KBM-7 (cell line): ENCODE measurements around the gene OSBP2.

Experiments used
- DNase-seq: peaks from one replicate; pipeline ENCODE4 v3.0.0-alpha.2; 2015
- in situ Hi-C: fragments of 300-500 bp; cut with MboI; formaldehyde crosslinking; loops from 2 replicates; pipeline ENCODE4 v1.14.3; 2020; ENCODE audit warnings: low sequenced_read_pairs, low pct_unique_long_range_greater_than_20kb, mixed read lengths

OSBP2 gene

DNA sequence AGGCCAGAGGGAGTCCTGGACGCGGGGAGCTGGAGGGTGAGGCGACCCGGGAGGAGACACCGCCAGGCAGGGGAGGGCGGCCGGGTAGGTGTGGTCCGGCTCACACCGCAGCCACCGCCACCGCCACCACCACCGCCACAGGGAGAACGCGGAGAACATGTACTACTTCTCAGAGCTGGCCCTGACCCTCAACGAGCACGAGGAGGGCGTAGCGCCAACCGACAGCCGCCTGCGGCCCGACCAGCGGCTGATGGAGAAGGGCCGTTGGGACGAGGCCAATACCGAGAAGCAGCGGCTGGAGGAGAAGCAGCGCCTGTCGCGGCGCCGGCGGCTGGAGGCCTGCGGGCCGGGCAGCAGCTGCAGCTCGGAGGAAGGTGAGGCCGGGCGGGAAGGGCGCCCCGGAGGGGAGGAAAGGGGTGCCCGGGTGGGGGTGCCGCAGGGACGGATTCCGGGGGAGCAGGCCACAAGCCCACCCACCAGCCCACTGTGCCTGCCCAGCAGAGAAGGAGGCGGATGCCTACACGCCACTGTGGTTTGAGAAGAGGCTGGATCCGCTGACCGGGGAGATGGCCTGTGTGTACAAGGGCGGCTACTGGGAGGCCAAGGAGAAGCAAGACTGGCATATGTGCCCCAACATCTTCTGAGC lies 211.1 kb downstream of the OSBP2 start:
- in situ Hi-C loops = no loop called here
- no peak for DNase-seq

DNA sequence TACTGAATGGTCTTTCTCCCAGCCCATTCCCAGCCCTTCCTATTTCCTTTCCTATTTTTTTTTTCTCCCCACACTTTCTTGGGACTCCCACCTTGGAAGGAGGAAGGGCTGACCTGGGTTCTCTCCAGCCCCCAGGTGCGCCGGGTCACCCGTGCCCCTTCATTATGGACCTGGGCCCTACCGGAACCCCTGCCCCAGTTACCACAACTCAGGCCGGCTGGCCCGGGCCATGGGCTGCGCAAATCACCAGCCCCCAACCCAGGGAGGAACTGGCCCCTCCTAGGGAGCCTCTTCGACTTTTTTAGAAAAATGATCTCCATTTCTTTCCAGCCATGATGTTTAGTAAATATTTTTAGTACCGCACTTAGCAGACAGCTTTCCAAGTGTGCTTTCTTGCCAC lies 211.7 kb downstream of the OSBP2 start:
- in situ Hi-C loops = no loop called here
- no peak for DNase-seq

- in situ Hi-C loops = no loop called here
- DNase-seq = no peak
Measured at GRCh38 chr22:30906946-30907345, 212.3 kb downstream of the OSBP2 start.

- in situ Hi-C loops = no loop called here
Measured at GRCh38 chr22:30908051-30908461, 213.4 kb downstream of the OSBP2 start.

DNA sequence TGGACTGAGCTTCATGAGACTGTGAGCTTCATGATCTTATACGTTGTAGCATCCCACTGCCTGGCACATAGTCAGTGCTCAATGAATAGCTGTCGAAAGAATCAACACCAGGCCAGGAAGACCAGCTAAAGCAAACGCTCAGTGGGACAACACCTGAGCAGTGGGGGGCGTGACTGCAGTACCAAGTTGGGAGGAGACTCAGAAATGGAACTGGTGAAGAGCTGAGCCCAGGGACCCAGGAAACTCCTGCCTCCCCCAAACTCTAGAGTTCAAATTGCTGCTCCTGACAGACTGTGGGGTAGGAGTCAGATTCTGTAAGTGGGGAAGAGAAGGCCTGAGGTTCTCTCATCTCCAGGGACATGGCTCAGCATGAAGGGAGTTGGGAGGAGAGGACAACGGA lies 214.6 kb downstream of the OSBP2 start:
- in situ Hi-C loops = no loop called here
- DNase-seq = no peak

More at GRCh38 chr22:30908051-30908461, 213.4 kb downstream of the OSBP2 start:
- no peak for DNase-seq

- in situ Hi-C loops = no loop called here
- DNase-seq = no peak
Measured at GRCh38 chr22:30910358-30910757, 215.7 kb downstream of the OSBP2 start.

DNA sequence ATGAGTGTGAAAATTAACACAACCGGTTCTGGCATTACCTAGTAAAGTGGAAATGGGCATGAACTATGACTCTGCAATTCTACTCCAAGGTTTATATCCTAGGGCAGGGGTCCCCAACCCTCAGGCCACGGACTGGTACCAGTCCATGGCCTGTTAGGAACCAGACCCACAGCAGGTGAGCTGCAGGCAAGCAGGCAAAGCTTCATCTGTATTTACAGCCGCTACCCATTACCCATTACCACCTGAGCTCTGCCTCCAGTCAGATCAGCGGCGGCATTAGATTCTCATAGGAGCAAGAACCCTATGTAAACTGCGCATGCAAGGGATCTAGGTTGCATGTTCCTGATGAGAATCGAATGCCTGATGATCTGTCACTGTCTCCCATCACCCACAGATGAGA lies 224.1 kb downstream of the OSBP2 start:
- in situ Hi-C loops = no loop called here
- no peak for DNase-seq

GRCh38 chr22:30919973-30920372 lies 225.3 kb downstream of the OSBP2 start:
- in situ Hi-C loops = no loop called here
- no peak for DNase-seq

DNA sequence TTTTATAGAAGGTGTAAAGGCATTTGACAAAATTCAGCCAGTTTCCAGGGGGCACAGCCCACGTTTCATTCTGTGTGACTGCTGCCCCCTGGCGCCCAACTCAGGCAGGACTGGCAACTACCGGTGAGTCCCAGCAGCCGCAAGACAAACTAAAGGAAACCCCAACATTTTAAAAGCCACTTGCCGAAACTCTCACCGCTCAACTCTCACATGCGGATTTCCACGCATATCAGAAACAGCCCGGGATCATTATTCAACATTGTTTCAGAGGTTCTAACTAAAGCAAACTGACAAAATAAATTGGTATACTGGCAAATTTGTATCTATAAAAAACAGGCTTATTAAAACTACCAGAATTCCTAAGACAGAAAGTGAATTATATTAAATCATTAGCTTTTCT lies 225.7 kb downstream of the OSBP2 start:
- DNase-seq = peak; percentile 72
- in situ Hi-C loops = no loop called here

GRCh38 chr22:30921108-30921507 lies 226.4 kb downstream of the OSBP2 start:
- DNase-seq = no peak
- in situ Hi-C loops = no loop called here

DNA sequence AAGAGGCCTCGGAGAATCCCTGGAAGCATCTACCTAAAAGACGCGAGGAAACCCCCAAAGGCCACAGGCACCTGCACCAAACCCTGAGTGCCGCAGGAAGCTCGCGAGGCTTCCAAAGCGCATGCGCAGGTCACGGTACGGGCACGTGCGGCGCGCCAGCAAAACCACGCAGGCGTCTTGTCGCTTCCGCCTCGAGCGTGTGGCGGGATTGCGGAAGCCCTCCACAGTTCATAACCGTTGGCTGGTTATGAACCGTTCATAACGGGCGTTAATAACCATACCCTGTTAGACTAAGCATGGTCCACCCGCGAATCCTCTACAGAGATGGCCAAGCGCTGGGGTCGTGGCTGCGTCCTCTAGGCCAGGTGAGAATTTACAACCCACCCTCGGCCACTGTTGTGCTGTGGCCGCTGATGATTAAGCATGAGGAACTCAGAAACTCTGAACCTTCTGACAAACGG lies 227.5 kb downstream of the OSBP2 start:
- DNase-seq = no peak

GRCh38 chr22:30923168-30923900 lies 228.7 kb downstream of the OSBP2 start:
- in situ Hi-C loops = no loop called here

More for the DNA sequence above, 227.5 kb downstream of the OSBP2 start:
- in situ Hi-C loops = no loop called here

GRCh38 chr22:30925667-30926066 lies 231.0 kb downstream of the OSBP2 start:
- no peak for DNase-seq

More at GRCh38 chr22:30923168-30923900, 228.7 kb downstream of the OSBP2 start:
- no peak for DNase-seq

GRCh38 chr22:30926706-30927105 lies 232.0 kb downstream of the OSBP2 start:
- no peak for DNase-seq
- in situ Hi-C loops = no loop called here

More at GRCh38 chr22:30925667-30926066, 231.0 kb downstream of the OSBP2 start:
- in situ Hi-C loops = no loop called here

DNA sequence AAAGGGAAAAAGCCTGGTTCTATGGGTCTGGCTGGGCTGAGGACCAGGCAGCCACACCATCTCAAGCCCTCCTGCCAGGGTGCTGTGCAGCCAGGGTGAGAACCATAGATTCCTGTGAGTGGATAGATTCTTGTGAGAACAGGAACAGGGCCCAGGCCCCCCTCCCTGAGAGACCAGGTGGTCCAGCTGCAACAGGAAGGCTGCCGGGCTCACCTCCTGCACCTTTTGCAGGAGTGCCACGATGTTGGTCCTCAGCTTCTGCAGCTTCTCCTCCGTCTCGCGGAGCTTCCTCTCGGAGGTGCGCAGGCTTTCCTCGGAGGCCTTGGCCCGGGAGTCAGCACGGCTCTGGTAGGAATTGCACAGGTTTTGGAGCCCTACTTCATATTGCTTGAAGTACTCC lies 233.1 kb downstream of the OSBP2 start:
- no peak for DNase-seq
- in situ Hi-C loops = no loop called here

- in situ Hi-C loops = no loop called here
Measured at GRCh38 chr22:30928401-30928800, 233.7 kb downstream of the OSBP2 start.

DNA sequence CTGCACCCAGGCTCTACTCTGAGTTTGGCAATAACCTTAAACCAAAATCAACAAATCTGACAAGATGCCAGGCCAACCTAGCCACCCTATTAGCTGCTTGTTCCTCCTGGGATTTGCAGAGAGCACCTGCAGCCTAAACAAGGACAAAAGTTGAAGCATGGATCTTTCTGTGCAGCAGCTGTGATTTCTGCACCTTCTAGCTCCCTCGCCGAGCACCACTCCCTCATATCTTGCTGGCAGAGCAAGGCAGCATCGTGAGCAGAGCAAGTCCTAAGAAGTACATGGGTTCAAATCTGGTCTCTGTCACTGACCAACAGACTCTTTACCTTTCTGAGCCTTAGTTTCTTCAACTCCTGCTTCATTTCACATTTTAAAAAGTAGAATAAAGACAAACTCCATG lies 235.6 kb downstream of the OSBP2 start:
- no peak for DNase-seq
- in situ Hi-C loops = no loop called here

More at GRCh38 chr22:30928401-30928800, 233.7 kb downstream of the OSBP2 start:
- DNase-seq = no peak

DNA sequence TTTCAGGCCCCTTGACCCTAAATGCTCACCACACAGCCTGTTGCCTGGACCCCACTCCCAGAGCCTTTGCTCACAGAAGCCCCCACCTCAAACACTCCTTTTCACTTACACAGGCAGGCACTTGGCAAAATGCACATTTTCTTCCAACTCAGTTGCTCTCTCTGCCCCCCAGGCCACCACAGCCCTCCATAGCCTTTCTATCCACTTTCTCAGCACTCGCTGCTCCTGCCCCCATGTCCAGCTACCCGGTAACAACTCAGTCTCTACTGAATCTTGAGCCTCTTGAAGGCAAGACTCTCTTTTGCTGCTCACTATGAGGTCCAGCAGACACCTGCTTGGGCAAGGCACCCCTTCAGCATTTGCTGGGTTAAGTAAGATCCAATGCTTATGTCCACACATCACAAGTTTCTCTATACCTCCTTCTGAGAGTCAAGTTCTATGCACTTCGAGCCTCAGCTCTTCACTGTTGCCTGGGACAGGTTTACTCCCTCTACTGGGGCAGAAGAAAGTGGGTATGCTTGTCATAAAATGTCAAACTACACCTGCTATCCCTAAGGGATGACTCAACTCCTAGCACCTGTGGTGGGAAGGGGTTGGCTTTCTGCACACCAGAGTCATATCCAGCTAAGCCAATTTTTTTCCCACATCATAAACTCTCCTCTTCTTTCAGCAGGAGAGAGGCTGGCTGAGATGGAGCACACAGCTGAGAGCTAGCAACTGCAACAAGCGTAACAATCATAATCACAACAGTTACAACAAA lies 237.0 kb downstream of the OSBP2 start:
- in situ Hi-C loops = no loop called here

GRCh38 chr22:30932661-30933060 lies 238.0 kb downstream of the OSBP2 start:
- in situ Hi-C loops = no loop called here
- no peak for DNase-seq

More for the DNA sequence above, 237.0 kb downstream of the OSBP2 start:
- no peak for DNase-seq

- in situ Hi-C loops = no loop called here
Measured at GRCh38 chr22:30933457-30933856, 238.8 kb downstream of the OSBP2 start.

More at GRCh38 chr22:30933457-30933856, 238.8 kb downstream of the OSBP2 start:
- DNase-seq = no peak
